Activated T-cell treated with anti-CD3 and anti-CD28 coated beads, Interleukin-2, amount 50 U/mL, for 72 hours (primary cell): ENCODE data around the gene BAG5. TPM values are rescaled to one million over a fixed set of nuclear protein-coding genes. Genes with fewer than 3 reads are reported as not detected.

Experiments used
- total RNA-seq, 2 donors: library from RNA; stranded (reverse); gene quantifications; one replicate each; pipeline ENCODE4 v1.2.3, GENCODE V29; 2022

Gene BAG5
- total RNA-seq, 2 donors from 2014 or later = 29.3 TPM

Other genes starting within 250 kb of the BAG5 start
- 100 to 1,000 TPM; 295 to 377 TPM for gene EIF5, start 228.4 kb downstream of the BAG5 start, total RNA-seq
- gene MARK3, start 177.2 kb downstream of the BAG5 start, total RNA-seq = 10 to 100 TPM; 80.6 to 95.5 TPM
- 1 to 10 TPM; 7.0 to 9.5 TPM for gene CKB, start 39.8 kb downstream of the BAG5 start, total RNA-seq
- 1 to 10 TPM; 6.3 to 8.4 TPM for gene TRMT61A, start 33.5 kb downstream of the BAG5 start, total RNA-seq
- 10 to 100 TPM; 40.0 to 47.8 TPM for gene COA8, start 303 bp upstream of the BAG5 start, total RNA-seq
- 100 to 1,000 TPM; 165 to 177 TPM for gene KLC1, start 66.6 kb upstream of the BAG5 start, total RNA-seq
- 10 to 100 TPM; 31.5 to 47.4 TPM for gene XRCC3, start 152.8 kb upstream of the BAG5 start, total RNA-seq
- gene ZFYVE21, start 153.2 kb upstream of the BAG5 start, total RNA-seq = 10 to 100 TPM; 11.6 to 15.7 TPM